Right renal cortex interstitium (tissue), 3 donors: ENCODE measurements around the gene SNX7. TPM values are rescaled to one million over a fixed set of nuclear protein-coding genes. Genes with fewer than 3 reads are reported as not detected.

ENCODE experiments used
- DNase-seq, 3 donors: peaks; one replicate each; pipeline ENCODE4 v3.0.0-alpha.2; 2013; ENCODE audit warnings: low read depth in 3 of 3, low spot score in 2 of 3
- polyA plus RNA-seq, 3 donors: library from polyadenylated mRNA; unstranded; fragments of 120-200 nt; gene quantifications; one replicate each; pipeline ENCODE4 v1.2.1, GENCODE V29; 2013; ENCODE audit not compliant: insufficient read length in 3 of 3

SNX7 gene
- polyA plus RNA-seq: 10 to 100 TPM; 35.6 to 48.5 (median 48.3) TPM

- peak; percentile 20 to 52 (median 51) for DNase-seq
Observed at GRCh38 chr1:98661544-98662355, at the start of gene SNX7. SNX7 (plus strand) TSS chr1:98661721; CDS start chr1:98661732, 11 bp downstream.

- DNase-seq: no peak
Observed at GRCh38 chr1:98637316-98637715, 24.2 kb upstream of the SNX7 start.

DNA sequence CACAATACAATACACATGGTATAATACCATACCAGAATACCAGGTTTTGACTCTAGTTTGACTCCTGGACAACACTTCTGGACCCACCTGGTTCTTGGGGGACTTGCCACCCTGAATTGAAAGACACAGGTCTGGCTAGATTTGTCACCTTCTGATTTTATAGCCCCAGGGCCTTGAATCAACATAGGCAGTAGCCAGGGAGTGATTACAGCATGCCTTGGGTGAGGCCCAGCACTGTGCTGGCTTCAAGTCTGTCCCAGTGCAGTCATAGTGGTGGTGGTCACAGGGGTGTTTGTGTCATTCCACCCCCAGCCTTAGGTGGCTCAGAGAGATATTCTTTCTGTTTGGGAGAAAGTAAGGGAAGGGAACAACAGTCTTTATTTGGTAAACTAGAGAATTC, 23.3 kb upstream of the SNX7 start:
- DNase-seq: no peak

DNA sequence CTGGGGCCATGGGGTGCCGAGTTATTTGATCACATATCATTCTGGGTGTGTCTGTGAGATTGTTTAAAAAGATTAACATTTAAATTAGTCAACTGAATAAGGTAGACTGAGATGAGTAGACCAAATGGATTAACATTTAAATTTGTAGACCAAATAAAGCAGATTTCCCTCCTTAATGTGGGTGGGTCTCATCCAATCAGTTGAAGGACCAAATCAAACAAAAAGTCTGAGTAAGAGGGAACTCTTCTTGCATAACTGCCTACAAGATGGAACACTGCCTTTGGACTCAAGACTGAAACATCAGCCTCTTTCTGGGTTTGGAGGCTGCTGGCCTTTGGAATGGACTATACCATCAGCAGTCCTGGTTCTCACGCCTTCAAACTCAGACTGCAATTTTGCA, 17.0 kb upstream of the SNX7 start:
- no peak for DNase-seq

- no peak for DNase-seq
Observed at GRCh38 chr1:98651116-98651632, 10.3 kb upstream of the SNX7 start.

- no peak for DNase-seq
Observed at GRCh38 chr1:98653123-98653522, 8.4 kb upstream of the SNX7 start.

DNA sequence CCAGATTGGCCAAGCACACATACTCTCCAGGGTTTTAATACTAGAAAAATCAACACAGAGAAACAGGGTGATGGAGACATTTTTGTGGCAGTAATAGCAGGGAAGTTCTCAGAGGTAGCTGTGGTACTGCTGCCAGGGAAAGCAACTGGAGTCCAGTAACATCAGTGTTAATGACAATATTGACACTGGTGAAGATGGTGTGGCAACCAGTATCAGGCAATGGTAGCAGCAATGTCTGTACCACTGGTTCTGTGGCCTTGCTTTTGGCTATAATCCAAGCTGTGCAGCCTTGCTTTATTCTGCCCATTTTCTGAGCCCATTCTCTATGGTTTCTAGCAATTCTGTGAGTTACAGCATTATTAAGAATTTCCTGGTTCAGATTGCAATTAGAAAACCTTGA, 1.6 kb upstream of the SNX7 start:
- DNase-seq: no peak

- peak; percentile 23 to 47 (median 27) for DNase-seq
Observed at GRCh38 chr1:98660940-98661543, 479 bp upstream of the SNX7 start.

GRCh38 chr1:98662356-98662670, 792 bp downstream of the SNX7 start:
- DNase-seq: peak in 2 of 3 donors; percentile 23 to 32

GRCh38 chr1:98668733-98669132, 7.2 kb downstream of the SNX7 start:
- no peak for DNase-seq

DNA sequence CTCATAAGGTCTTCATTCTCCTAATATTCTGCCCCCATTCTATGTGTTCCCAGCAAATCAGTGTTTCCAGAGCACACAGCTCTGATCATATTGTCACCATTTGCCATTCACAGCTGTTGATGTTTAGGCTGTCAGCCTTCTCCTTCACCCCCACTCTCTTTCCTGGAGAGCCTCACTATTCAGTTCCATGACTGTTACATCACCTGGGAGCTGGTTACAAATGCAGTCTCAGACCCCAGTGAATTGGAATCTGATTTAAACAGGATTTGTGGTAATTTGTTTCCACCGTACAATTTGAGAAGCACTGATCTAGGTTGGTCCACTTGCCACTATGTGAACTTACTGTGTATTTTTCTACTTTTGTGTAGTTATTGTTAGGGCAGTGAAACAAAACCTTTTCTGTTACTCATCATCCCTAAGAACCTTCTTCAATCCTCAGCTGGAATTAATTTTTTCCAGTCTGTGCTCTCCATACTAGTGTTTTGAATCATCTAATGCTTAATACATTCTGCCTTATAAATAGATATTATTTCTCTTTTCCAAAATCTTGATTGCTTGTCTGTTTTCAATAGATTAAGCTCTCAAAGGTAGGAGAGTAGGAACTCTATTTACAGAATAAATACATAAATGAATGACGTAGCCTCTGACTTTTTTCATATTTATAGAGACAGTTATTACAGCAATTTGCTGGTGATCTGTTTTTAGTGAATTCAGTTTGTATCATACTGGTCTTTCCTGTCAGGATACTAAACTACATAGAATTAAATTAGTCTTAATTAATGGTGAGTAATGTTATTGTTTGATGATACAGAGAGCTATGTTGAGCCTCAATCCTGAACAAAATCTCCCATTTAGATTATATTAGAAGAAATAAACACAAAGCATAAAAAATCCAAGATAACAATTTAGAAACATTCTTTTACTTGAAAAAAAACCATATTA, 8.1 kb downstream of the SNX7 start:
- DNase-seq: no peak

DNA sequence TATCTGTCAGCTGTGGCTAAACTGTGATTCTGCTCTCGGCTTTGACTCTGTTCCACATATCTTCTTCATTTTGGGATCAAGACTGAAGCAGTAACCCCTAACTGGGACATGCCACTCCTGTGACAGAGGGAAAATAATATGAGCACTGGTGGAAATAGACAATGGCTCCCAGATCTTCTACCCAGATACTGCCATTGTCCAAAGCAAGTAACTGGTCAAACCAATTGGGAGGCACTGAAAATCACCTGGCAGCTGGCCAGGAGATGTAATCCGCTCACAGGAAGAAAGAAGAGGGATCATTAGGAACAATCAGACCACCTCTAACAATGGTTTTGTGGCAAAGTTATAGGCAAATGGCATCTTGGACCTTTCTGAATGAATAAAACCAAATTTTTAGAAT, 10.7 kb downstream of the SNX7 start:
- no peak for DNase-seq

- DNase-seq: no peak
Observed at GRCh38 chr1:98674075-98674781, 12.7 kb downstream of the SNX7 start.

- no peak for DNase-seq
Observed at GRCh38 chr1:98675282-98675681, 13.8 kb downstream of the SNX7 start.

- no peak for DNase-seq
Observed at GRCh38 chr1:98677288-98677687, 15.8 kb downstream of the SNX7 start.

GRCh38 chr1:98681812-98682211, 20.3 kb downstream of the SNX7 start:
- no peak for DNase-seq

DNA sequence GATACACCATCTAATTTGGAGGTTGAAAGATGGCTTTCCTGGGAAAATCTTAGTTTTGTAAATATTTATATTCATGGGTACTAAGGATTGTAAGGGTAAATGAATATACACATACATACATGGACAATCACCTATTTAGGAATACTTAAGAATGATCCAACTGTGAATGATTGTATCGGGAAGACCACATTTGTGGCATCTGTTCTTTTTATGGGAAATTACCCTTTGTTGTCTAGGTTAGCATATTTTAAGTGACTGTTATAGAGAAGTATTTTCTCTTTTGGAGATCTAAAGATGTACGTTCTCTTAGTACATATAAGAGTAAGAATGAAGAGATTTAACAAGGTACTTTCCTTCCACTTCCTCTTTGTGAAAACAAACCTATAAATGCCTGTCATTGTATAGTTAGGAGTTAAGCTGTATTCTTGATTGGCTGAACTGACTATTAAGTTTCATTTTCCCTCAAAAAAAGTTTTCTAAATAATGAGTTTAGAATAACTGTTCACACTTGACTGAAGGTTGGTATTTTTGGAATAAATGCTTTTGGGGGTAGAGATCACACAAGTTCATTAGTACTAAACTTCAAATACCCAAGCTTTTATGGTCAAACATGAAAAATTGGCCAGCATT, 26.7 kb downstream of the SNX7 start:
- DNase-seq: no peak

- DNase-seq: no peak
Observed at GRCh38 chr1:98690576-98690975, 29.1 kb downstream of the SNX7 start.

GRCh38 chr1:98692482-98692881, 31.0 kb downstream of the SNX7 start:
- DNase-seq: no peak

GRCh38 chr1:98693385-98693784, 31.9 kb downstream of the SNX7 start:
- no peak for DNase-seq
